Body of pancreas (tissue), 4 donors: Measurements from ENCODE around the gene GPS1.

Experiments
- CTCF ChIP-seq, 7 experiments: fragments of 450-650 bp in 4 of 7; fragments of 200-600 bp in 3 of 7; sonication (generic) in 3 of 7; IDR thresholded peaks; one replicate each; pipeline ENCODE4 v1.5.1; 2016 to 2019; ENCODE audit warnings: antibody characterized with exemption in 7 of 7
- POLR2A ChIP-seq, 3 donors: fragments of 450-650 bp; IDR thresholded peaks; one replicate each; pipeline ENCODE4 v1.6.1; 2016; ENCODE audit warnings: antibody characterized with exemption in 3 of 3, mild to moderate bottlenecking in 2 of 3

GRCh38 chr17:82081546-82081945, 29.8 kb downstream of the GPS1 start:
- TF ChIP-seq CTCF (IDR thresholded peaks at IDR 0.05), result no peak
- no peak for TF ChIP-seq POLR2A (IDR thresholded peaks at IDR 0.05)
